Neural cell (in vitro differentiated cells): ENCODE measurements around the gene PAQR5. TPM values are rescaled to one million over a fixed set of nuclear protein-coding genes. Genes with fewer than 3 reads are reported as not detected.

ENCODE experiments used
- H2AFZ ChIP-seq: fragments of 200-600, 300-800 bp; sonication (generic), shearing (Covaris generic); 2 replicates; pipeline ENCODE4 v1.6.0; 2014; ENCODE audit warnings: low read depth, mild to moderate bottlenecking, antibody characterized with exemption, low read length, moderate library complexity
- H3F3A ChIP-seq: fragments of 200-600 bp; shearing (Covaris generic); 2 replicates; pipeline ENCODE4 v1.6.1; 2016; ENCODE audit warnings: mild to moderate bottlenecking, moderate library complexity, mixed read lengths, antibody characterized with exemption, low read length; ENCODE audit not compliant: insufficient read depth, poor library complexity, severe bottlenecking
- H3K27ac ChIP-seq: fragments of 200-600, 300-800 bp; sonication (generic), shearing (Covaris generic); 2 replicates; pipeline ENCODE4 v1.5.1; 2014; ENCODE audit warnings: mild to moderate bottlenecking, low read length, moderate library complexity
- H3K27me3 ChIP-seq: fragments of 300-800, 200-600 bp; sonication (generic), shearing (Covaris generic); 2 replicates; pipeline ENCODE4 v1.6.0; 2014; ENCODE audit warnings: mild to moderate bottlenecking, low read depth, low read length, moderate library complexity; ENCODE audit not compliant: insufficient read depth
- H3K36me3 ChIP-seq: fragments of 300-800, 200-600 bp; sonication (generic), shearing (Covaris generic); 2 replicates; pipeline ENCODE4 v1.5.1; 2014; ENCODE audit warnings: mild to moderate bottlenecking, antibody characterized with exemption, low read length, moderate library complexity; ENCODE audit not compliant: insufficient read depth
- H3K4me2 ChIP-seq: fragments of 300-800, 200-600 bp; sonication (generic), shearing (Covaris generic); 2 replicates; pipeline ENCODE4 v1.6.0; 2014; ENCODE audit warnings: mild to moderate bottlenecking, low read length
- H3K4me3 ChIP-seq: fragments of 300-800, 200-600 bp; sonication (generic), shearing (Covaris generic); 2 replicates; pipeline ENCODE4 v1.5.1; 2014; ENCODE audit warnings: mild to moderate bottlenecking, low read length, moderate library complexity
- H3K79me2 ChIP-seq: fragments of 200-600 bp; shearing (Covaris generic); replicated peaks from 2 replicates; pipeline ENCODE4 v1.6.0; 2014; ENCODE audit warnings: mild to moderate bottlenecking, low read length, moderate library complexity; ENCODE audit not compliant: insufficient read depth
- H3K9ac ChIP-seq: fragments of 300-800, 200-600 bp; sonication (generic), shearing (Covaris generic); 2 replicates; pipeline ENCODE4 v1.6.1; 2016; ENCODE audit warnings: mild to moderate bottlenecking, low read length, mixed read lengths
- H3K9me2 ChIP-seq: fragments of 200-600 bp; shearing (Covaris generic); 2 replicates; pipeline ENCODE4 v1.6.1; 2016; ENCODE audit warnings: mild to moderate bottlenecking, low read length, mixed read lengths; ENCODE audit not compliant: insufficient read depth
- H3K9me3 ChIP-seq: fragments of 200-600, 300-800 bp; sonication (generic), shearing (Covaris generic); 2 replicates; pipeline ENCODE4 v1.6.1; 2016; ENCODE audit warnings: mild to moderate bottlenecking, mixed run types, low read length, moderate library complexity, mixed read lengths
- H4K20me1 ChIP-seq: fragments of 200-600 bp; shearing (Covaris generic); 2 replicates; pipeline ENCODE4 v1.6.1; 2016; ENCODE audit warnings: mild to moderate bottlenecking, mixed run types; ENCODE audit not compliant: insufficient read depth
- EP300 ChIP-seq: fragments of 450-650 bp; conservative IDR thresholded peaks from 2 replicates; pipeline ENCODE4 v1.6.1; 2014; ENCODE audit warnings: antibody characterized with exemption, mild to moderate bottlenecking, moderate library complexity; ENCODE audit not compliant: poor library complexity, severe bottlenecking
- EZH2 ChIP-seq: fragments of 200-600, 300-800 bp; shearing (Covaris generic), sonication (generic); IDR thresholded peaks from 2 replicates; pipeline ENCODE4 v1.6.1; 2014; ENCODE audit warnings: antibody characterized with exemption, low read length, borderline replicate concordance, mild to moderate bottlenecking; ENCODE audit not compliant: insufficient read depth, poor library complexity, severe bottlenecking
- MXI1 ChIP-seq: fragments of 450-650 bp; conservative IDR thresholded peaks from 2 replicates; pipeline ENCODE4 v1.6.1; 2014; ENCODE audit warnings: antibody characterized with exemption, mild to moderate bottlenecking; ENCODE audit not compliant: poor library complexity, severe bottlenecking
- POLR2AphosphoS5 ChIP-seq: IDR thresholded peaks from 2 replicates; pipeline ENCODE4 v1.6.1; 2012
- RAD21 ChIP-seq: fragments of 450-650 bp; conservative IDR thresholded peaks from 2 replicates; pipeline ENCODE4 v1.6.1; 2014; ENCODE audit warnings: antibody characterized with exemption, mild to moderate bottlenecking, moderate library complexity
- REST ChIP-seq: IDR thresholded peaks from 2 replicates; pipeline ENCODE4 v1.6.1; 2012; ENCODE audit warnings: borderline replicate concordance
- SMC3 ChIP-seq: fragments of 450-650 bp; conservative IDR thresholded peaks from 2 replicates; pipeline ENCODE4 v1.6.1; 2014; ENCODE audit warnings: antibody characterized with exemption, mild to moderate bottlenecking, moderate library complexity; ENCODE audit not compliant: poor library complexity
- TAF1 ChIP-seq: IDR thresholded peaks from 2 replicates; pipeline ENCODE4 v1.6.1; 2012; ENCODE audit warnings: low read depth
- polyA plus RNA-seq: library from polyadenylated mRNA; depleted of rRNA; stranded (reverse); fragments of >200 nt; gene quantifications from 2 replicates; pipeline ENCODE4 v1.2.3, GENCODE V29; 2014

PAQR5 gene
- polyA plus RNA-seq, 1 donor from 2014 or later = not detected

DNA sequence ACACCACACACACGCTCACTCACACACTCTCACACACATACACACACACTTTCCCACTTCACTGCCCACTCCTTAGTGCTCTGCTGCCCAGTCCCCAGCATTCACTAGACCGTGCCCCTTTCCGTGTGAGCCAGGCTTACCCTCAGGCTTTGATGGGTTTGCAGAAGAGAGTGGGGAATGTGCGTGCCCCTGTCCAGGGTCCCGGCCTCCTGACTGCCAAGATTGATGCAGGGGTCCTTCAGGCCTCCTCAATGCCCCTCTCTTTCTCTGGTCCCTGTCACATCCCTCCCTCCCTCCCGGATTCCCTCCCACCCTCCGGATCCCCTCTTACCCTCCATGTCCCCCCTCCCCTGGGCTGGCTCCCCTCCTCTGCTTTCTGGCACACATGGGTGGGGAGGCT lies 87.6 kb downstream of the PAQR5 start:
- H3K27ac ChIP-seq = no peak overlapping the region
- H3K36me3 ChIP-seq = no peaks in the 10 kb centered on the region
- no peaks in the 10 kb centered on the region for H3K9me3 ChIP-seq
- H2AFZ ChIP-seq = no peak overlapping the region
- no peak overlapping the region for H3K4me3 ChIP-seq
- H3F3A ChIP-seq = no peaks in the 10 kb centered on the region
- no peak overlapping the region for H3K4me2 ChIP-seq
- H3K9me2 ChIP-seq = no peaks in the 10 kb centered on the region
- no peaks in the 10 kb centered on the region for H4K20me1 ChIP-seq
- no peak overlapping the region for H3K9ac ChIP-seq
- no peaks in the 10 kb centered on the region for H3K79me2 ChIP-seq
- no peaks in the 10 kb centered on the region for H3K27me3 ChIP-seq
- TF ChIP-seq POLR2AphosphoS5 = no peak

- Histone ChIP-seq H3K4me3 (no peak overlapping the region), H4K20me1 (no peaks in the 10 kb centered on the region), H2AFZ (no peak overlapping the region), H3K27ac (no peak overlapping the region), H3K79me2 (no peaks in the 10 kb centered on the region), H3K4me2 (no peak overlapping the region), H3K27me3 (no peaks in the 10 kb centered on the region), H3K9ac (no peak overlapping the region), H3K9me3 (no peaks in the 10 kb centered on the region), H3F3A (no peaks in the 10 kb centered on the region), H3K36me3 (no peaks in the 10 kb centered on the region), H3K9me2 (no peaks in the 10 kb centered on the region)
- TF ChIP-seq EZH2 = no peak
- no peak for TF ChIP-seq RAD21
- TF ChIP-seq EP300 = no peak
- TF ChIP-seq POLR2AphosphoS5 = no peak
- TF ChIP-seq REST = no peak
- no peak for TF ChIP-seq TAF1
Observed at GRCh38 chr15:69388260-69388705, 89.6 kb downstream of the PAQR5 start.

DNA sequence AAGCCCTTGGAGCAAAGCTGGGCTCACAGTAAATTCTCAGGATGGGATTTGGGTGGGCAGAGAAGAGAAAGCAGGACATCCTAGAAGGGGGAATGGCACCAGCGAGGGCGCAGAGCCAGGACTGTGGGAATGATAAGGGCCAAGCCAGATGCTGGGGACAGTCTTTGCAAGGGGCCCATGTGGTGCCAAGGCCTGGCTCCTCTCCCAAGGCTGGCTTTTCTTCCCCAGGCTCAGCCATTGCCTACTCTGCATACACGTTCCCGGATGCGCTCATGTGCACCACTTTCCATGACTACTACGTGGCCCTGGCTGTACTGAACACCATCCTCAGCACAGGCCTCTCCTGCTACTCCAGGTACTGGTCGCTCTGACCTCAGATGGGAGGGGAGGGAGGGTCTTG lies 90.7 kb downstream of the PAQR5 start:
- Histone ChIP-seq H3K27me3 (no peaks in the 10 kb centered on the region), H3K27ac (no peak overlapping the region), H3K9ac (no peak overlapping the region), H3K4me2 (no peak overlapping the region), H4K20me1 (no peaks in the 10 kb centered on the region), H3K9me2 (no peaks in the 10 kb centered on the region), H2AFZ (no peak overlapping the region), H3K36me3 (no peaks in the 10 kb centered on the region), H3K9me3 (no peaks in the 10 kb centered on the region), H3F3A (no peaks in the 10 kb centered on the region), H3K79me2 (no peaks in the 10 kb centered on the region), H3K4me3 (no peak overlapping the region)
- no peak for TF ChIP-seq EP300
- TF ChIP-seq RAD21 = no peak
- no peak for TF ChIP-seq MXI1
- TF ChIP-seq SMC3 = no peak
- no peak for TF ChIP-seq POLR2AphosphoS5
